Putamen (tissue), 1 donor: ENCODE measurements around the gene MYLK3.

ENCODE experiments used
- DNase-seq: peaks from one replicate; pipeline ENCODE4 v3.0.0-alpha.2; 2016; ENCODE audit warnings: low spot score

MYLK3 gene

GRCh38 chr16:46757339-46758050 lies 9.4 kb upstream of the MYLK3 start:
- no peak for DNase-seq

DNA sequence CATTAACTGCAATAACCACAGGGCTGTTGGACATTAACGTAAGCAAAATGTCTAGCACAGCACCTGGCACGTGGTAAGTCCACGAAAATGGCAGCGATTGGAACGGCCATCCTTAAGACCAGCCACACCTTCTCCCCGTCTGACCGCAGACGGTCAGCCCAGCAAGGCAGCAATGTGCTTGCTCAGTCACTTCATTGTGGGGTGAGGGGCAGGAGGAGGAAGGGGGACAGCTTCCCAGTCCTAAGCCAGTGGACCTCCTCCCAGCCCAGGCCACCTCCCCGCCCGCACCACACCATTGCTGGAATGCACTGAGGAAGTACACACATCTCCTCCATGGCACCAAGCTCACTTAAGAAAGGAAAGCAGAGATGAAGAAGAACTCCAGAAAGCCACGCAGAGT lies 8.6 kb upstream of the MYLK3 start:
- no peak for DNase-seq

- no peak for DNase-seq
These were observed 4.9 kb upstream of the MYLK3 start for GRCh38 chr16:46753015-46753414.

- no peak for DNase-seq
These were observed 3.2 kb upstream of the MYLK3 start for GRCh38 chr16:46751381-46751780.

DNA sequence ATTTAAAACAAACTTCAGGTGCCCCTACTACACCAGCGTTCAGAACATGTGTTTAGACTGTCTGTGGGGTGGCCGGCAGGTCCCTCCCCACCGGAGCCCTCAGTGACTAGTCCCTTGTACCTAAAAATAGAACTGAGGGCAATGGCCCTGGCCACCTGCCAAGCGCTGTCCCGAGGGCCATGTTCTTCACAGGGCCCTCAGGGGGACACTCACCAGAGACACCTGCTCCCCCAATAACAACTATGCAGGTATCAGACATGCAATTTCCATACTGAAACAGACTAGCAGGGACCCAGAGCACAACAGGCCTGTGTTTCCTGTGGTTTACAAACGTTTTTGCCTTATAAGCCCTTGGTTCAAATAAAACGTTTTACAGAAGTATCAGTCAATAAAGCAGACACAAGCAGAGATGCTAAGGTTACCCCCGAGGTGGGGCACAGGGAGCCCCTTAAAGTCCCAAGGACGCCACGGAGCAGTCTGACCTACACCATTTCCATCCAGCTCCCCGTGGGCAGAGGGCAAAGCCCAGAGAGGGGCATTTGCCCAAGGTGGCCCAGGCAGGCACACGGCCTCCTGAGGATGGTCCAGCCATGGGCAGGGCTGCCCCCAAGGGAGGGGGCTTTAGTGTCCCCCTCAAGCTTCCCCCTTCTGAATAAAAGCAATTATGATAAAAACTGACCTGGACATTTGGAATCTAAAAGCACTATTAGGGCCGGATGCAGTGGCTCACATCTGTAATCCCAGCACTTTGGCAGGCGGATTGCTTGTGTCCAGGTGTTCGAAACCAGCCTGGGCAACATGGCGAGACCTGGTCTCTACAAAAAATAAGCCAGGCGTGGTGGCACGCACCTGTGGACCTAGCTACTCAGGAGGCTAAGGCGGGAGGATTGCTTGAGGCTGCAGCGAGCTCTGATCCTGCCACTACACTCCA lies 896 bp upstream of the MYLK3 start:
- DNase-seq: no peak

DNA sequence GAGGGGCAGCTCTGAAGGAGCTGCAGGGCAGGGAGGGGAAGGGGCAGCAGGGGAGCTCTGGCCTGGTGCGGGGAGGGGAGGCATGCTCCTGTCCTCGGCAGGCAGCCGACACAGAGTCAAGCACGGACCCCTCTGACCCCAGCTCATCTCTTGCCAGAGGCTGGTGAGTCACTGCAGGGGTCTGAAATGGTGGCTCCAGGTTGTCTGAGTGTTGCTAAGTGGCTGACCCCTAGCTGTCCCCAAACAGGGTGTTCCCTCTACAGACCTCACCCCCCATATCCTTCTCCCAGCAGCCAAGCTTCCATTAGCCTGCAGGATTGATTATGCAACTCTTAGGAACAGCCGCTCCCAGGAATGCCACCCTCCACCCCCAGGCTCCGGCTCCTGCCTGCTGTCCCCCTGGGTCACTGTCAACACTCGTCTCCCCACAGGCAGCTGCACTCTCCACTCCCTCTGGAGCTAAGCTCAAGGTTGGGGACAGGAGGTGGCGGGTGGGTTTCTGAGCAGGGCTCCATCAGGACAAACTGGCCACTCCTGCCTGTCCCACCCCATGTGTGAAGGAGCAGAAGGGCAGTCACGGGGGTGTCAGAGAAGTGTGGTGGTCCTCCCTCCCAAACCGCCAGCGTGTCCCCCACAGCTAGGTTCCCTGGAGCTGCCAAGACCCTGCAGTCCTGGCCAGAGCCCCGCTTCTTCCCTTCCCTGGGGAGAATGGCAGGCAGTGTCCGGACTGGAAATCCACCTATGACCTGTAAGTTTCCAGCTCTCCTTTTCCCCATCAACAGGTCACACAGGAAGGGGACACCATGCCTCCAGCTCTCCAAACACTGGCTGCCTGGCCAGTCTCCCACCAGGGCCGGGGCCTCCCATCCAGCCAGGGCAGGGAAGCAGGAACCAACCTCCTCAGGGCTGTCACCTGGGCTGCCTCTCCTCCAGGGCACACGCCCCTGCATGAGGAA lies 1.0 kb downstream of the MYLK3 start:
- no peak for DNase-seq

GRCh38 chr16:46745617-46746016 lies 2.5 kb downstream of the MYLK3 start:
- no peak for DNase-seq

DNA sequence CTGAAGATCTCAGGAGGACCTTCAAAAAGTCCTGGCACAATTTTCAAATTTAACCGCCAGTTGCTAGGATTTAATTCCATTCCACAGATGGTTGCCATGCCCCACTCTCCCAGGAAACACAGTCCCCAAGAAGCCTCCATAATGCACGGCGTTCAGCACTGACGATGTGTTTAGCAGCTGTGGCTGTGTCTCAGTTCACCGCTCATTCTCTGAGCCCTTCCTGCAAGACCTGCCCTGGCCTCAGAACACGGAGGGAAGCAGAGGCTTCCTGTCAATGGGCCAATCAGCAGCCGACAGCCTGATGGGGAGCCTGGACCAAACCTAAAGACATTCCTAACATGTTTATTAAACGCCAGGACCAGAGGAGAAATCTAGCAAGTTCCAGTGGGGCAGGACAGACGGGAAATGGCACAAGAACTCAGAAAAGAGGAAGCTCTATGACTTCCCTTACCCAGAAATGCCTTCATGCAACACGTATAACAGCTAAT lies 4.9 kb downstream of the MYLK3 start:
- no peak for DNase-seq

- no peak for DNase-seq
These were observed 8.2 kb downstream of the MYLK3 start for GRCh38 chr16:46739934-46740333.

GRCh38 chr16:46737621-46738214 lies 10.4 kb downstream of the MYLK3 start:
- no peak for DNase-seq

- no peak for DNase-seq
These were observed 11.4 kb downstream of the MYLK3 start for GRCh38 chr16:46736695-46737094.

- no peak for DNase-seq
These were observed 14.8 kb downstream of the MYLK3 start for GRCh38 chr16:46733319-46733830.

DNA sequence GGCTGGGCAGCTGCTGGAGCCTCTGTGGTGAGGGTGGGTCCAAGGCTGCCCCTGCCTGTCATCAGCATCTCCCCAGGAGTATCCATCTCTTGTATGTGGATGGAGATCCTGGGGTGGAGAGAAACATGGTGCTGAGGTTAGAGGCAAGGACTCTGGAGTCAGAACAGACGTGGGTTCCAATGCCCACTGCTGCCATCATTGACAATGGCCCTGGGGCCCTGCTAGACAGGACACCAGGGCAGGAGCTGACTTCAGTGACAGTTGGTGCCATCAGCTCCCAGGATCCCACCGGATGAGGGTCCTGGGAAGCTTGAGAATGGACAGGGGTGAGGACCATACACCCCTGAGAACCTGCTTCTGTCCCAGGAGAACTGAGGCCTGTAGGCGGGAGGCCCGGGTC lies 15.6 kb downstream of the MYLK3 start:
- DNase-seq: no peak

- no peak for DNase-seq
These were observed 16.2 kb downstream of the MYLK3 start for GRCh38 chr16:46731691-46732555.

DNA sequence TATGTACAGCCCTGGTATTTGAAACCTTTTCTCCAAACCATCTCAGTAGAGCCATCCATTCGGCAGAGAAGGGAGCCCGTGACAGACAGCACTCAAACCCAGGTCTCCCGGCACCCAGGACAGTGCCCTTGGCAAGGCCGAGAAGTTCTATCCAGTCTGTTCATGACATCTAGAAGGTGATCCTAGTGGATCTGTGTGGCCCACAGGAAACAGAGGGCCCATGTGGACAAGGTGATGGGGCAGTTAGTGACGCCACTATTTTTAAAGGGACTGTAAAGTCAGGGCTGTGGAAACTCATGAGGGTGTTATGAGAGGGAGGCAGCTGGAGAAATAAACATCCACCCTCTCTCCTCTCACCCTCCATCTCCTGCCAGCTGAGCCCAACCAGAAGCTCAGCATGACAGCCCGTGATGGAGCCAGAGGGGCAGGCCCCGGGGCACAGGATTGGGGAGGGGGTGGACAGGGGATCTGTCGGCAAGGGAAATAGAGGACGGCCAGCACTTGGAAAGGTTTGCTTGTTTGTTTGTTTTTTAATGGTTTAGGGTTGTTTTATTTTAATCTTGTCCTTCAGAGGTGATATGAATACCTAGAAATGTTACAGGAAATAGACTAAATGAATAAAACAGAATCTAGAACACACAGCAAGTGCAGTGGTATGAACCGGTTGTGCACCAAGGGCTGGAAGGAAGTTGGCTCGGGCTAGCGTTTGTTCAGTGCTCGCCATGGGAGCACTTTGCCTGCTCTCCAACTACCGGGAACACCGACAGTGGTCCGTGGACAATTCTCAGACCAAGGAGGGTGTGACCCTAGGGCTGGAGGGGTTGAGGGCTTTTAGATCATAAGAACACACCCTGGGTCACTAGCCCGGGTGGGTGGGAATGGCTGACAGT lies 17.1 kb downstream of the MYLK3 start:
- no peak for DNase-seq

DNA sequence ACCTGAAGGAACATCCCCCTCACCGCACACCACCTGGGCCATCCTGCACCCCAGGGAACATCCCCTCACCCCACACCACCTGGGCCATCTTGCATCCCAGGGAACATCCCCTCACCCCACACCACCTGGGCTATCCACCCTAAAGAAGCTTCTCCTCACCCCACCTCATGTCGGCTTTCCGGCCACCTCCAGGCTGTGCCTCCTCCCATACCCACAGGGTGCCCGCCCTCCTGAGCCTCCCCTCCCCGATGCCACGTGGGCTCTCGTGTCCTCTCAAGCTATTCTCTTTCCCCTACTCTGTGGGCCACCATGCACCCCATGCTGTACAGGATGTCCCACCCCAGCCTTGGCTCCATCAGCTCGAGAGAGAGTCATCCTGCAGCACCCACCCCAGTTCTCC lies 18.0 kb downstream of the MYLK3 start:
- DNase-seq: no peak

- DNase-seq: no peak
These were observed 18.7 kb downstream of the MYLK3 start for GRCh38 chr16:46729326-46729995.

DNA sequence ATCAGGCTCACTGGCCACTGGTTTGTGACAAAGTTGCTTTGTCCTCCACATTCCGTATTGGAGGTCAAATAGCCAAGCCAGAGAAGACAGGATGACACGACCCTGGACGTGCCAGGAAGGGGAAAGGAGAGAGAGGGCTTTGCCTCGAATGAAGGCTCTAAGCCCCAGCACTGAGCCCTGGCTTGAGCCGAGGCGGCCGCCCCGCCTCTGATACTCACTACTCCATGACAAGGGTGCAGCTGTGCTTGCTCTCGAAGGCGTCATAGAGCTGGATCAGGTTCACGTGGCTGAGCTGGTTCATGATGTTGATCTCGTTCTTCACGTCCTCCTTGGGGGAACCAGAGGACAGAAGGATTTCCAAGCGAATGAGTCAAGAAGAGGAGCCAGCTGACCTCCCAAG lies 19.3 kb downstream of the MYLK3 start:
- DNase-seq: no peak

DNA sequence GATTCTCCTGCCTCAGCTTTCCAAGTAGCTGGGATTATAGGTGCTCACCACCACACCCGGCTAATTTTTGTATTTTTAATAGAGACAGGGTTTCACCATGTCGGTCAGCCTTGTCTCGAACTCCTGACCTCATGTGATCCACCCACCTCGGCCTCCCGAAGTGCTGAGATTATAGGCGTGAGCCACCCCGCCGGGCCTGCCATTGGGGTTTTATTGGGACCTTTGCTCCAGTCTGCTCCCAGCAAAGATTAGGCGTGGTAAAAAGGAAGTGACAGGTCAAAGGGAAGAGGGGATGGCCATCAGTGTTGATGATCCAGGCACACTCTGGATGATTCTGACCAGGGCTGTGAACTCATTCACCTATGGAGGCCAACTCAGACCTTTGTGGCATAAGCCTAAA lies 20.5 kb downstream of the MYLK3 start:
- DNase-seq: no peak
